ENCODE data around the gene IER2. TPM values are rescaled to one million over a fixed set of nuclear protein-coding genes. Genes with fewer than 3 reads are reported as not detected.
A peak's percentile ranks its signal among the peaks of the same experiment; 100 is the strongest.

IER2 gene
- total and polyA plus RNA-seq, 2 of the 4 experiments (the other 2 are of a cell fraction): 7.7 to 102 TPM

- TF ChIP-seq RFX5 (IDR thresholded peaks at IDR 0.05; ENCODE audit: low read depth, low read length) (no peak), USF2 (IDR thresholded peaks at IDR 0.05; ENCODE audit: low read depth, low read length) (peak; percentile 13; the same call in 1 of the 2 replicates), BHLHE40 (IDR thresholded peaks at IDR 0.05; ENCODE audit: low read depth, low read length) (no peak)
Measured at GRCh38 chr19:13154911-13155471, 4.8 kb downstream of the IER2 start (continued).

Data from IMR-90 (cell line).